ENCODE results near the gene FBXO17.

The FBXO17 gene

DNA sequence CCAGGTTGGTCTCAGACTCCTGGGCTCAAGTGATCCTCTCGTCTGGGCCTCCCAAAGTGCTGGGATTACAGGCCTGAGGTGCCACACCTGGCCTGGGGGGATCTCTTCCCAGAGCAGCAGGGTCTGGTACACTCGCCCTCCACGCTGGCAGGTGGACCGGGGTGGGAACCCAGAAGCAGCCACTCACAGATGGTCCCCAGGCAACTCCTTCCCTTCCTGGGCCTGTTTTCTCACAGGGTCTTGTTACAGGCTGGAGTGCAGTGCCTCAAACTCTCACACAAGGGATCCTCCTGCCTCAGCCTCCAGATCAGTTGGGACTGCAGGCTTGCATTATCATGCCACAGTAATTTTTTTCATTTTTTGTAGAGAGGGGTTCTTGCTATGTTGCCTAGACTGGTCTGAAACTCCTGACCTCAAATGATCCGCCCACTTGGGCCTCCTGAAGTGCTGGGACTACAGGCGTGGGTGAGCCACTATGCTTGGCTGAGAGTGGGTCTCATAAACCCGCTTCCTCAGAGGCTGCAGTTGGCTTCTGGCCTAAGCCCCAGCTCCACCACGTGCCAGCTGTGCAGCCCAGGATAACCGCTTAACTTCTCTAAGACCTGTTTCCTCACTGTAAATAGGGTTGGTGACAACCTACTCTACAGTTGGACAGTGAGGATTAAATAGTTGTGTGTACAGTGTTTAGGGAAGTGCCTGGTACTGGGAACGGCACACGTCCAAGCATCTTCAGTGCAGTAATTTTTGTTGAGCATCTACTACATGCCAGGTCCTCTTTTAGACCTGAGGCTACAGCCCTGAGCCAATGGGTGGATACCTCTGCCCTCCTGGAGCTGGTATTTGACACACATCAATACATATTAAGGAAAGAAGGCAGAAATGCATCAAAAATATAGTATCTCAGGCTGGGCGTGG, 62.7 kb downstream of the FBXO17 start:
- DNase-seq: no peak

DNA sequence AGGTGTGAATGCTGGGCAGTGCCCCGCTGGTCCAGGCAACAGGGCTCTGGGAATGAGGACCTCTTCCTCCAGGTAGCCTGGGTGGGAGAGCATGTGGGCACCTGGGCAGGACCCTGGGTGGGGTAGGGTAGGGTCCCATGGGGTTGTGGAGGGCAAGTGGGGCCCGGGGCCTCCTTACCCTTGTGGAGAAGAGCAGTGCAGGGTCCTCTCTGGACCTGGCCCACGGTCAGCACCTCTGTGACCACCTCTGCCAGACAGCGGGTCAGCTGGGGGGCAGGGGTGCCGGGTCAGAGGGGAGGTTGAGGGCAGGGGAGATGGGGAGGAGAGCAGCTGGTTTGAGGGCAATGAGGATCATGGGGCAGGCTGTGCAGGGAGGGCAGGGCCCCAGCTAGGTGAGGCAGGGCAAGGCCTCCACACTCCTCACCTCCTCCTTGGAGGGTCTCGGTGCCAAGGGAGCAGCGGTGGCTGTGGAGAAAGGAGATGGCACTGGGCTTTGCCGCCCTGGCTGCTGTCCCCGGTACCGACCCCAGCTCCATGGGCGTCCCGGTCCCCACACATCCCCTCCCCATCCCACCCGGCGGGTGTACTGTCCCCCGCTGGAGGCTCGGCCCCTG, 64.0 kb downstream of the FBXO17 start:
- no peak for DNase-seq

DNA sequence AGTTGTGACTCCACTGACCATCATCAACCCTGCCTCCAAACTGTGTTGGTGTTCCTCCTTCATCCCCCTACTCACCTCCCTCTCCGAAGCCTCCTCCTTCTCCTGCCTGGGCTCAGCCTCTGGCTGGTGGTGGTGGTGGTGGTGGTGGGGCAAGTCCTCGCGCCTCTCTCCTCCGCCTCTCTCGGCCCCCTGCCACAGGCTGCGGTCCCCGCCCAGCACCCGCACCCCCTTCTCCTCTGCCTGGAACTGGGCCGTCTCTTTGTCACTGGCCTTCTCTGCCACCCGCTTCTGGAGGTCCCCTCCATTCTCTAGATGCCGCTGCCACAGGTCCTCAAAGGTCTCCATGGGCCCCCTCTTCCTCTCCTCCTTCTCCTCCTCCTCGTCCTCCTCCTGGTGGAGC, 65.1 kb downstream of the FBXO17 start:
- DNase-seq: no peak

- DNase-seq: no peak
Observed at GRCh38 chr19:38908911-38909310, 66.6 kb downstream of the FBXO17 start.

DNA sequence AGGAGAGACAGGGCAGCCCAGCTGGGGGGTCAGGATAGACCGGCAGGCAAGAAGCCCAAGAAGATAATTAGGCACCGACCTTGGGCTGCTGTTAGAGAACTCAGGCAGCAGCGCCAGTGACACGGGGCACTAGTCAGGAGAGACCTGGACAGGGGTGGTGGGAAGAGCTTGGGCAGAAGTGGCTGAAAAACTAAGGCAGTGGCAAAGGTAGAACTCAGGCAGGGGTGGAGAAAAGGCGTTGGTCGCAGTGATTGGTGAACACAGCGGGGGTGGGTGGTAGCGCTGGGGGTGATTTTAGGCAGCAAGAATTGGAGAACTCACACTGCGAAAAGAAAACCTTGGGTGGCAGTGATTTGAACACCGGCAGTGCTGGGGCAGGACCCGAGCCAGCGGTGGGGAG, 67.9 kb downstream of the FBXO17 start:
- no peak for DNase-seq

DNA sequence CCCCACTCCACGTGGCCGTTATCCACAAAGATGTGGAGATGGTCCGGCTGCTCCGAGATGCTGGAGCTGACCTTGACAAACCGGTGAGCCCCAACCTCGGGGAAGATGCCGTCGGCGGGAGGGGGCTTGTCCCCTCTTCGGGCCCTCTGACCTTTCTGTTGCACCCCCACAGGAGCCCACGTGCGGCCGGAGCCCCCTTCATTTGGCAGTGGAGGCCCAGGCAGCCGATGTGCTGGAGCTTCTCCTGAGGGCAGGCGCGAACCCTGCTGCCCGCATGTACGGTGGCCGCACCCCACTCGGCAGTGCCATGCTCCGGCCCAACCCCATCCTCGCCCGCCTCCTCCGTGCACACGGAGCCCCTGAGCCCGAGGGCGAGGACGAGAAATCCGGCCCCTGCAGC, 68.3 kb downstream of the FBXO17 start:
- DNase-seq: no peak

GRCh38 chr19:38905620-38906019, 69.9 kb downstream of the FBXO17 start:
- no peak for DNase-seq

DNA sequence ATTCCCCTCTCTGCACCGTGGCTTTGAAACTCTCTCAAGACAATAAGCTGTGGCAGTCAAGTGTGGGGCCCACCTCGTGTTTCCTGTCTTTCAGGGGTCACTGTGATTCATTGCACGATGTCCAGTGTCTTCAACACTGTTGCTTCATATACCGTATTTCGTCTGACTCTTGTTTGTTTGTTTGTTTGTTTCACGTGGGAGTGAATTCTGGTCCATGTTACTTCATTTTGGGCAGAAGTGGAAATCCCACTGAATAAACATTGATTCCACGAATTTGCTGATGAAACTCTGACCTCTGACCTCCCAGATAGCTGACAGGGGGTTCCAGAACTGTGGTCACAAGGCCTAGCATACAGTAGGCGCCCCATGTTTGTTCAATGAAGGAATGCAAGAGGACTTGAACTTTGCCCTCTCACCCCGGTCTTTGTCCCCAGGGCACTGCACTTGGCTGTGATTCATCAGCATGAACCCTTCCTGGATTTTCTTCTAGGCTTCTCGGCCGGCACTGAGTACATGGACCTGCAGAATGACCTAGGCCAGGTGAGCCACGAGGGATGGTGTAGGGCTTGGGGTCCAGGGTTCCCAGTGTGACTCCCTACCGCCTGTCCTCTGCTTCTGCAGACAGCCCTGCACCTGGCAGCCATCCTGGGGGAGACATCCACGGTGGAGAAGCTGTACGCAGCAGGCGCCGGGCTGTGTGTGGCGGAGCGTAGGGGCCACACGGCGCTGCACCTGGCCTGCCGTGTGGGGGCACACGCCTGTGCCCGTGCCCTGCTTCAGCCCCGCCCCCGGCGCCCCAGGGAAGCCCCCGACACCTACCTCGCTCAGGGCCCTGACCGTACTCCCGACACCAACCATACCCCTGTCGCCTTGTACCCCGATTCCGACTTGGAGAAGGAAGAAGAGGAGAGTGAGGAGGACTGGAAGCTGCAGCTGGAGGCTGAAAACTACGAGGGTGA, 70.7 kb downstream of the FBXO17 start:
- no peak for DNase-seq

GRCh38 chr19:38901683-38902082, 73.9 kb downstream of the FBXO17 start:
- DNase-seq: no peak

GRCh38 chr19:38900743-38901190, 74.8 kb downstream of the FBXO17 start:
- no peak for DNase-seq

DNA sequence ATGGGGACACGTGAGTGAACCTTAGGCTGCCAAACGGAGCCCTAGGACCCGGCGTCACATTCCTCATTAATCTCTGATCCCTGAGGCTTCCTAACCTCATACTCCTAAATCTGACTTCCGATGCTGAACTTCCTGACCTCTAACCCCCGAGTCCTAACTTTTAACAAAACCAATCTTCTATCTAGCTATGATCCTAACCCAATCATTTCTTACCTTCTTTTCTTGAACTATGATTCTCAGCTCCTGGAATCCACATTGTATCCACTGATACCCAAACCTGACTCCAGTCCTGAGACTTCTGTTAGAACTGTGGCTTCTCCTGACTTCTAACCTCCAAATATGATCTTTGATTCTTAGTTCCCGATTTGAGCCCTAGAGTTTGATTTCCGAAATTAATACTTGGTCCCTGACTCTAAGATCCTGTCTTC, 75.3 kb downstream of the FBXO17 start:
- DNase-seq: no peak

DNA sequence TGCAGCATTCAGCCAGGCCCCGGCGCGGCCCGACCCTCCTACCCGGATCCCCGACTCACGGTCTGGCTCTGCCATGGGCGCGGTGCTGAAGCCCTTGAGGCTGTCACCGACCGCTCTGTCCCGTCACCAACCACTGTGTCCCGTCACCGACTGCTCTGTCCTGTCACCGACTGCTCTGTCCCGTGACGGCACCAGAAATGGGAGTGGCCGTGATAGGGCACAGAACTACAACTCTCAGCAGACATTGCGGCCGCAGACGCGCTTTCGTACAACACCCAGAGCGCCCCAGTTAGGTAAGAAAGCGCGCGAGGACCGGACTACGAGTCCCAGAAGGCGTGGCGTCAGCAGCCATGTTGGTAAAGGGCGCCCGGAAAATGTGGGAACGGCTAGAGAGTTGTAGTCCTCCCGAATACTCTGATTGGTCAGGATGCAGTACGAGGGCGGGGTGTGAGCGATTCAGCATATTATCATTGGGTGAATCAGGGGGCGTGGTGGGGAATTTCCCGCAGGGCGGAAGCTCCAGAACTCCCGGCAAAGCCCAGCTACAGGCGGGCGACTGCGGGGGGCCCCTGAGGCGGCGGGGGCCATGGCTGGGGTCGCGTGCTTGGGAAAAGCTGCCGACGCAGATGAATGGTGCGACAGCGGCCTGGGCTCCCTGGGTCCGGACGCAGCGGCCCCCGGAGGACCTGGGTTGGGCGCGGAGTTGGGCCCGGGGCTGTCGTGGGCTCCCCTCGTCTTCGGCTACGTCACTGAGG, 75.9 kb downstream of the FBXO17 start, which contains the start of the genes NFKBIB and SIRT2:
TSS of gene NFKBIB (plus strand) at position 523 of the 755 bp plus-strand sequence. CDS start at position 587, 64 bp downstream.
TSS of gene SIRT2 (minus strand) at position 172 of the 755 bp plus-strand sequence. CDS start at position 75, 97 bp downstream.
- DNase-seq: peak; percentile 98

GRCh38 chr19:38898788-38899446, 76.6 kb downstream of the FBXO17 start:
- no peak for DNase-seq

- DNase-seq: no peak
Observed at GRCh38 chr19:38894968-38895367, 80.6 kb downstream of the FBXO17 start.

DNA sequence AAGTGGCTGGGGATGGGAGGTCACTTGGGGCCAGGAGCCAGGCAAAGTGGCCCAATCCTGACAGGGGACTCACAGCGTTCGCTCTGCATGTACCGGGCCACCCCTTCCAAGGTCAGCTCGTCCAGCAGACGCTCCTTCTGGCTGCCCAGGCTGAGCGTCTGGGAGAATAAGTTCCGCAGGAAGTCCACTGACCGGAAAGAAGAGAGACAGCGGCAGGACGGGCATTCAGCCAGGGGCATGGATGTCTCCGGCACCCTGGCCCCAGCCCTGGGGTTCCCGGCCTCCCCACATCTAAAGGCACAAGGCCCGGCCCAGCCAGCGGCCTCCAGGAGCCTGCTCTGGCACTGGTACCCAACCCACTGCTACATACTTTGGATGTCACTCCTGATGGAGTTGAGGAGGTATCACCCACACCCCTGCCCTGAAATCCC, 82.2 kb downstream of the FBXO17 start:
- no peak for DNase-seq

DNA sequence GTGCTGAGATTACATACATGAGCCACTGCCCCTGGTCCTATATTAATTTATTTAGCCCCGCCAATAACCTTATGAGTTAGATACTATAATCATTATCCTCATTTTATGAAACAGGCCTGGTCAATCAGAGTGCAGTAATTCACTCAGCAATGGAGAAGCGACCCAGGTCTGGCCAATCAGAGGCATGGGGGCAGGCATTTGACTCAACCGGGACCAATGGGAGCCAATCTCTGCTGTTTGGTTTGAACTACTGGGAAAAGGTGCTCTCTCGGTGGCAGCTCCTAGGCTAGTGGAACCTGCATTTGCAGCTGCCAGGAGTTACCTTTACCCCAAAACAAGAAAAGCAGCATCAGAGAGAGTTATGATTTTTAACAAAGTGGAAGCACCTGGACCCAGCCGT, 82.7 kb downstream of the FBXO17 start:
- no peak for DNase-seq

- no peak for DNase-seq
Observed at GRCh38 chr19:38891771-38892170, 83.8 kb downstream of the FBXO17 start.

Measured in NCI-H2107 (cell line).